Parathyroid adenoma (tissue), 2 donors: ENCODE measurements around the gene TDRD9.
A peak's percentile ranks its signal among the peaks of the same experiment; 100 is the strongest.

Experiments used
- H2AFZ ChIP-seq: fragments of 300-600 bp; sonication (generic); one replicate; pipeline ENCODE4 v1.7.0; 2017; ENCODE audit warnings: antibody characterized with exemption, mild to moderate bottlenecking
- H3K27ac ChIP-seq: fragments of 300-600 bp; sonication (generic); one replicate; pipeline ENCODE4 v1.7.0; 2017
- H3K27me3 ChIP-seq: fragments of 300-600 bp; sonication (generic); one replicate; pipeline ENCODE4 v1.7.0; 2017; ENCODE audit warnings: low read length; ENCODE audit not compliant: control insufficient read depth, insufficient read depth
- H3K36me3 ChIP-seq: fragments of 300-600 bp; sonication (generic); one replicate; pipeline ENCODE4 v1.7.0; 2017; ENCODE audit warnings: low read length; ENCODE audit not compliant: control insufficient read depth, insufficient read depth
- H3K4me1 ChIP-seq: fragments of 300-600 bp; sonication (generic); one replicate; pipeline ENCODE4 v1.7.0; 2017; ENCODE audit warnings: control low read depth
- H3K4me2 ChIP-seq: fragments of 300-600 bp; sonication (generic); one replicate; pipeline ENCODE4 v1.7.0; 2017; ENCODE audit warnings: low read length
- H3K4me3 ChIP-seq: fragments of 300-600 bp; sonication (generic); one replicate; pipeline ENCODE4 v1.7.0; 2017; ENCODE audit warnings: low read depth, low read length
- H3K79me2 ChIP-seq: fragments of 300-600 bp; sonication (generic); one replicate; pipeline ENCODE4 v1.7.0; 2017; ENCODE audit warnings: control low read depth
- H3K9ac ChIP-seq: fragments of 300-600 bp; sonication (generic); one replicate; pipeline ENCODE4 v1.7.0; 2017; ENCODE audit warnings: mild to moderate bottlenecking
- H3K9me3 ChIP-seq: fragments of 300-600 bp; sonication (generic); one replicate; pipeline ENCODE4 v1.7.0; 2017; ENCODE audit warnings: low read length; ENCODE audit not compliant: control insufficient read depth
- CTCF ChIP-seq: fragments of 300-600 bp; sonication (generic); IDR thresholded peaks from one replicate; pipeline ENCODE4 v1.7.0; 2017; ENCODE audit warnings: antibody characterized with exemption, mild to moderate bottlenecking
- donor health status: primary hyperparathyroidism.

TDRD9 gene

GRCh38 chr14:104080376-104081260, 152.4 kb downstream of the TDRD9 start:
- Histone ChIP-seq H3K9ac (no peak overlapping the region), H3K4me1 (peaks cover 5% of the 10 kb centered on the region), H3K9me3 (no peaks in the 10 kb centered on the region), H3K36me3 (no peaks in the 10 kb centered on the region), H2AFZ (no peak overlapping the region), H3K4me3 (no peak overlapping the region), H3K27ac (no peak overlapping the region), H3K79me2 (no peaks in the 10 kb centered on the region), H3K27me3 (no peaks in the 10 kb centered on the region), H3K4me2 (no peak overlapping the region)
- no peak for TF ChIP-seq CTCF

- H3K36me3 ChIP-seq = no peaks in the 10 kb centered on the region
- H3K27ac ChIP-seq = no peak overlapping the region
- TF ChIP-seq CTCF = no peak
- H3K27me3 ChIP-seq = no peaks in the 10 kb centered on the region
- H3K4me2 ChIP-seq = no peak overlapping the region
- no peaks in the 10 kb centered on the region for H3K9me3 ChIP-seq
- no peak overlapping the region for H3K9ac ChIP-seq
- no peak overlapping the region for H2AFZ ChIP-seq
- peaks cover 5% of the 10 kb centered on the region for H3K4me1 ChIP-seq
- no peak overlapping the region for H3K4me3 ChIP-seq
- H3K79me2 ChIP-seq = no peaks in the 10 kb centered on the region
These were observed 153.1 kb downstream of the TDRD9 start for GRCh38 chr14:104081261-104081835.

GRCh38 chr14:104081951-104082464, 153.8 kb downstream of the TDRD9 start:
- Histone ChIP-seq H3K4me1 (peaks cover 5% of the 10 kb centered on the region), H3K4me2 (no peak overlapping the region), H3K9me3 (no peaks in the 10 kb centered on the region), H3K9ac (no peak overlapping the region), H3K27me3 (no peaks in the 10 kb centered on the region), H3K36me3 (no peaks in the 10 kb centered on the region), H3K79me2 (no peaks in the 10 kb centered on the region), H3K4me3 (no peak overlapping the region), H2AFZ (no peak overlapping the region), H3K27ac (no peak overlapping the region)
- no peak for TF ChIP-seq CTCF

GRCh38 chr14:104082807-104083206, 154.6 kb downstream of the TDRD9 start:
- Histone ChIP-seq H3K27ac (no peak overlapping the region), H3K36me3 (no peaks in the 10 kb centered on the region), H2AFZ (peak overlapping the region; percentile 53), H3K9me3 (no peaks in the 10 kb centered on the region), H3K4me1 (peaks cover 5% of the 10 kb centered on the region), H3K79me2 (no peaks in the 10 kb centered on the region), H3K9ac (no peak overlapping the region), H3K4me2 (no peak overlapping the region), H3K4me3 (no peak overlapping the region), H3K27me3 (no peaks in the 10 kb centered on the region)
- TF ChIP-seq CTCF = no peak
